LNCAP (cell line): ENCODE measurements around the gene SDK2.

Experiments
- CTCF ChIP-seq: fragments of 450-650 bp; IDR thresholded peaks from 2 replicates; pipeline ENCODE4 v1.5.1; 2017; ENCODE audit warnings: mild to moderate bottlenecking

The SDK2 gene

DNA sequence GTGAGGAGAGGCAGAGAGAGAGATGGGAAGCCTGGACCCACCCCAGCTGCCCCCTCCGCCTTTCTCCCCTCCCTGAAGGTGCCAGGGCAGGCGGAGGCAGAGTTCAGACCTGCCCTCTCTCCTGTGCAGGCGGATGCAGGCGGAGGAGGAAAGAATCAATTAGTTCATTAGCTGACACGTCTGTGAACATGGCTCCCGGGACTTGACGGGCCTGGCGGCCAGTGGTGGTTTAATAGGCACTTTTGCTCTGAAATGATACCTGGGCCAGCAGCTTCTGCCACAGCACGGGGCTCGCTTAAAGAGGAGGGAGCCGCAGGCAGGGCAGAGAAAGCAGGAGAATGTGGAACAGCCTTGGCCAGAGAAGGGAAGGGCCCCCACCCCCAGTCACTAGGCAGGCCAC is 98.1 kb downstream of the SDK2 start:
- no peak for TF ChIP-seq CTCF

- TF ChIP-seq CTCF = no peak
These were observed 98.9 kb downstream of the SDK2 start for GRCh38 chr17:73545109-73546032.

- TF ChIP-seq CTCF = no peak
These were observed 99.9 kb downstream of the SDK2 start for GRCh38 chr17:73544333-73544732.

- no peak for TF ChIP-seq CTCF
These were observed 101.9 kb downstream of the SDK2 start for GRCh38 chr17:73542323-73542722.

DNA sequence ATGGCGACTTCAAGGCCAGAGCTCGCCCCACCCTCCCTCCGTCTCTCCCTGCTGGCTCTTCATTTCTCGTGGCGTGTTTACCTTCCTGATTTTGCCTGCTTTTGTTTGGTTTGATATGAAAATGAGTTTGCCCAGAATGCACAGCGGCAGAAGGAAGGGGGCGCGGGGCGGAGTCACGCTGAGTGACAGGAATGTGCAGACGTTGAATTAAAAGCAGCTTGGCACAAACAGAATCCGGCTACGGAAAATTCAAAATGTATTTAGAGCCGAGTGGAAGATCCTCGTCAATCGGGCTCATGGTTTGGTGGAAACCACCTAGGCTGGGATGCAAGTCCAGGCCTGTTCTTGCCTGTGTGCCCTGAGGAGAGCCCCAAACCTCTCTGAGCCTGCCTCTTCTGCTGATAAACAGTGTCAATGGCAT is 102.7 kb downstream of the SDK2 start:
- TF ChIP-seq CTCF = no peak

DNA sequence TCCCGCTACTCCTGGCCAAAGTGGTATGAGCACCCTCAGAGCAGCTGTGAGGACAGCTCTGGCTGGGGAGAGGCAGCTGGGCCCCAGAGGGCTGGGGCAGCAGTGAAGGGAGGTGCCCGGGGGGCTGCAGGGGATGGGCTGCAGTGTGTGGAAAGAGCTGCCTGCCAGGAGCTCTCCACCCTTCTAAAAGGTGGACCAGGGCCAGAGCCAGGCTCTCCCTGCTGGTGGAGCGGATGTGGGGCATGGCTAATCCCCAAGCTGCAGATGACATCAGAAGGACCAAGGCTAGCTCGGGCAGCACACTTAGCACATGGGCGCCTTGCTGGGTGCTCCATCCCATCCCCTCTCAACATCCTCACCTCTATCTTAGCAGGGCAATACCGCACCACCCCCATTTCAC is 103.1 kb downstream of the SDK2 start:
- no peak for TF ChIP-seq CTCF

- TF ChIP-seq CTCF = no peak
These were observed 105.1 kb downstream of the SDK2 start for GRCh38 chr17:73539166-73539565.
